SK-N-SH (cell line): Measurements from ENCODE around the gene MAP3K8. TPM values are rescaled to one million over a fixed set of nuclear protein-coding genes. Genes with fewer than 3 reads are reported as not detected.
"Not testable (repeated sequence)": the region's sequence is repeated elsewhere in the genome, so short reads cannot be mapped to it uniquely, and the experiment has no call there.

Source experiments
- CTCF ChIA-PET: fragments of 300-600, 350-600 bp; formaldehyde crosslinking; extraction: SDS; loops from one replicate; lab custom pipeline; 2021; lab: Yijun Ruan, JAX
- POLR2A ChIA-PET: fragments of 350-600 bp; sonication (Branson Sonifier 250); formaldehyde crosslinking; extraction: SDS; loops from one replicate; lab custom pipeline; 2020; ENCODE audit warnings: antibody characterized with exemption, inconsistent platforms; lab: Yijun Ruan, JAX
- DNase-seq: peaks from one replicate; pipeline ENCODE4 v3.0.0; 2012
- H2AFZ ChIP-seq: fragments of 200-600 bp; sonication (generic); 2 replicates; pipeline ENCODE4 v1.8.1; 2016; ENCODE audit warnings: antibody characterized with exemption, mild to moderate bottlenecking, low read depth
- H3F3A ChIP-seq: fragments of 200-600 bp; sonication (generic); replicated peaks from 2 replicates; pipeline ENCODE3; 2016; ENCODE audit warnings: antibody characterized with exemption, mild to moderate bottlenecking; ENCODE audit not compliant: insufficient read depth
- H3K27ac ChIP-seq, 2 experiments: fragments of 200-500 bp in 1 of 2; fragments of 200-600 bp in 1 of 2; sonication (Bioruptor generic) in 1 of 2; sonication (generic), shearing (Covaris generic) in 1 of 2; 2 replicates each; pipeline versions ENCODE4 v1.5.1 to v1.6.1; 2014 to 2016; ENCODE audit warnings: low read depth in 2 of 2, inconsistent platforms in 1 of 2, low read length in 1 of 2, mild to moderate bottlenecking in 1 of 2, mixed read lengths in 1 of 2
- H3K27me3 ChIP-seq: fragments of 200-600 bp; sonication (generic), shearing (Covaris generic); 2 replicates; pipeline ENCODE4 v1.6.1; 2016; ENCODE audit warnings: mixed run types; ENCODE audit not compliant: insufficient read depth
- H3K36me3 ChIP-seq, 2 experiments: fragments of 200-500 bp in 1 of 2; fragments of 200-600 bp in 1 of 2; sonication (Bioruptor generic) in 1 of 2; sonication (generic) in 1 of 2; replicated peaks in 1 of 2; 2 replicates each; pipeline versions ENCODE3 to v1.5.1; 2014 to 2016; ENCODE audit warnings: low read length in 1 of 2, mild to moderate bottlenecking in 1 of 2; ENCODE audit not compliant: insufficient read depth in 2 of 2, control insufficient read depth in 1 of 2
- H3K4me1 ChIP-seq, 2 experiments: fragments of 200-500 bp in 1 of 2; fragments of 200-600 bp in 1 of 2; sonication (Bioruptor generic) in 1 of 2; sonication (generic), shearing (Covaris generic) in 1 of 2; 2 replicates each; pipeline versions ENCODE4 v1.5.1 to v1.6.1; 2014 to 2016; ENCODE audit warnings: low read depth in 1 of 2, low read length in 1 of 2, mixed run types in 1 of 2; ENCODE audit not compliant: insufficient read depth in 2 of 2, control insufficient read depth in 1 of 2
- H3K4me2 ChIP-seq: fragments of 200-600 bp; sonication (generic), shearing (Covaris generic); 2 replicates; pipeline ENCODE4 v1.6.1; 2017; ENCODE audit warnings: mixed run types
- H3K4me3 ChIP-seq, 2 experiments: fragments of 200-500 bp in 1 of 2; fragments of 200-600 bp in 1 of 2; sonication (Bioruptor generic) in 1 of 2; sonication (generic), shearing (Covaris generic) in 1 of 2; 2 replicates each; pipeline versions ENCODE4 v1.5.1 to v1.8.1; 2014 to 2016; ENCODE audit warnings: low read depth in 2 of 2, inconsistent platforms in 1 of 2, low read length in 1 of 2, mild to moderate bottlenecking in 1 of 2, mixed read lengths in 1 of 2, moderate library complexity in 1 of 2
- H3K79me2 ChIP-seq: fragments of 200-600 bp; sonication (generic); 2 replicates; pipeline ENCODE4 v1.8.1; 2017; ENCODE audit warnings: mild to moderate bottlenecking; ENCODE audit not compliant: insufficient read depth
- H3K9ac ChIP-seq: fragments of 200-600 bp; sonication (generic); 2 replicates; pipeline ENCODE4 v1.6.1; 2017; ENCODE audit warnings: mixed run types
- H3K9me2 ChIP-seq: fragments of 200-600 bp; sonication (generic); 2 replicates; pipeline ENCODE4 v1.6.1; 2017; ENCODE audit warnings: mixed run types
- H3K9me3 ChIP-seq: fragments of 200-600 bp; sonication (generic); 2 replicates; pipeline ENCODE4 v1.6.1; 2017; ENCODE audit warnings: mixed run types, mild to moderate bottlenecking, moderate library complexity
- H4K20me1 ChIP-seq: fragments of 200-600 bp; sonication (generic); 2 replicates; pipeline ENCODE4 v1.6.1; 2017; ENCODE audit warnings: mild to moderate bottlenecking, mixed run types; ENCODE audit not compliant: insufficient read depth
- EP300 ChIP-seq, 2 experiments: IDR thresholded peaks; 2 replicates each; pipeline versions ENCODE4 v1.4.0 to v1.6.1; 2012; ENCODE audit warnings: borderline replicate concordance in 1 of 2, low read depth in 1 of 2, low read length in 1 of 2
- NFIC ChIP-seq: IDR thresholded peaks from 2 replicates; pipeline ENCODE4 v1.4.0; 2012; ENCODE audit warnings: borderline replicate concordance
- RXRA ChIP-seq: IDR thresholded peaks from 2 replicates; pipeline ENCODE4 v1.4.0; 2012; ENCODE audit warnings: low read depth, mild to moderate bottlenecking, borderline replicate concordance
- SMC3 ChIP-seq: IDR thresholded peaks from 2 replicates; pipeline ENCODE4 v1.6.1; 2012; ENCODE audit warnings: low read depth, low read length, improper control_type of control experiment
- TCF12 ChIP-seq: IDR thresholded peaks from 2 replicates; pipeline ENCODE4 v1.4.0; 2012
- YY1 ChIP-seq: IDR thresholded peaks from 2 replicates; pipeline ENCODE4 v1.4.0; 2012; ENCODE audit warnings: low read depth, mild to moderate bottlenecking
- WGBS: methylation state at CpG from one replicate; pipeline ENCODE4 v1.1.6; 2017; ENCODE audit warnings: low lambda C conversion rate; 5-methylcytosine and 5-hydroxymethylcytosine counted together
- polyA plus RNA-seq, 3 experiments: library from polyadenylated mRNA; depleted of rRNA; stranded (reverse); fragments of >200 nt; gene quantifications; 2 replicates each; pipeline ENCODE4 v1.2.3, GENCODE V29; 2012
- TF ChIP-seq, protein P1 (sequence below): fragments of 150-350 bp; IDR thresholded peaks from 2 replicates; pipeline ENCODE4 v1.6.1; 2016; ENCODE audit warnings: mild to moderate bottlenecking, low read depth, low read length

Gene MAP3K8
- polyA plus RNA-seq, 1 of the 3 experiments (the other 2 are of a cell fraction), result 3.7 TPM

DNA sequence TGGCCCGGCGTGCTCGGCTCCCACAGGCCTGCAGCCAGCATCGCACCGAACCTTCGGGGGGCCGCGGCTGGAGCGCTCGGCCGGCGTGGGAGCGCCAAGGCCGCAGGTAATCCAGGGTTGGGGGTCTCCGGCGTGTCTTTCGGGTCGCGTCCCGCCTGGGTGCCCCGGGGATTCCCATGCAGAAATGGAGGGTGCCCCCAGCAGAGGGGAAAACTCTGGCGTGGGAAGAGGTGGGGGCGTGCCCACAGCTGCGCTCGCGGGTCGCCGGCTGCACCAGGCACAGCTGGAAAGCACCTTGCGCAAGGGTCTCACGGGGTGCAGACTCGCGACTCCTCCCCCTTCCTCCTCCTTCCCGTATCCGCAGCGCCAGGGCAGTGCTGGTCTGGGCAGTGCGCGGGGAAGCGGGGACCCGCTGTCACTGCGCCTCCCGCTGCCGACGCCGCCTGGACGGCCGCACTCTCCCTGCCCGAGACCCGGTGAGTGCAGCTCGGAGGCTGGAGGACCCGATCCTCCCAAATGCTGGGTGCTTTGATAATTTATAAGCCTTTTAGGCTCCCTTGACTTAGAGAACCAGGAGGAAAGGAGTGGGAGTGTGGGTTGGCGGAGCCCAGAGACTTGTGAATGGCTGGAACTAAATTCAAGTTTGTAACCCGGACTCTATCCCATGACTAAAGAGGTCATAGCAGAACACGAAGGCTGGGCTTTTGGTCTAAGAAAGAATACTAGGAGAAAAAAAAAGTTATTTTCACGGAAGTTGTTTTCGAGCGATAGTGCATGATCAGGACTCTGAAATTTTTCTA is 489 bp downstream of the MAP3K8 start:
- WGBS, result 7% methylated on average over 27 of the region's 56 CpGs

DNA sequence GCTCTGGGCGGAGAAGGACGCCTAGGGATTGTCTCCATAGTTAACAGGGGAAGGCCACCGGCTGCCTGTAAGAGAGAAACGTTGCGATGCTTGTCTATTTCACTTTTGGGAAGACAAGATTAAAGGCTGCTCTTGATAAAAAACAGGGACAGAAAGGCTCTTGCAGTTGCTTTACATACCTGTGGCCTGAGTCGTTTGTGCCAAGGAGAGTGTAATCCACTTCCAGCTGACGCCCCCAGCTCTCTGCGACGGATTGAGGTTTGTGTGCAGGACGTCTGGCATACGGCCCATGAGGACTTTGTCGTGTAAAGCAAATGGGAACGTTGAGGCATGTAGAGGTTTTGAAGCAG is 1.1 kb downstream of the MAP3K8 start:
- H3K27me3 ChIP-seq, result no peaks in the 10 kb centered on the region
- H3K36me3 ChIP-seq, result peaks cover 0 to 9% of the 10 kb centered on the region in 2 experiments
- no peaks in the 10 kb centered on the region for H3K9me3 ChIP-seq
- no peaks in the 10 kb centered on the region for H3K9me2 ChIP-seq
- TF ChIP-seq NFIC (0 out of 2 replicates have a peak, but pooled peaks have one; percentile 31), SMC3 (no peak), RXRA (no peak), EP300 (IDR thresholded peaks at IDR 0.05; ENCODE audit: borderline replicate concordance in 1 of 2, low read depth in 1 of 2, low read length in 1 of 2) (peak in 1 of 2 experiments; percentile 23; a peak in 1 of 4 replicates), TCF12 (peak; percentile 29; the same call in 1 of the 2 replicates)
- DNase-seq, result no peak
- peak overlapping the region; percentile 92 for H3K4me2 ChIP-seq
- H3K27ac ChIP-seq, result peak overlapping the region; percentile 82 to 94; a peak in 3 of 4 replicates
- 35% methylated on average over 13 of the region's 13 CpGs for WGBS
- H3K79me2 ChIP-seq, result peaks cover 24% of the 10 kb centered on the region
- peaks cover 23% of the 10 kb centered on the region for H3F3A ChIP-seq
- H2AFZ ChIP-seq, result peak overlapping the region; percentile 84; the same call in 1 of the 2 replicates
- ChIA-PET POLR2A (no interaction called here), CTCF (interaction anchor here (1.1 kb wide), 1 partner anchor 157 kb away, joined by 3 read pairs; no protein-coding TSS in a partner anchor)
- peak overlapping the region; percentile 84 to 94 for H3K4me3 ChIP-seq
- H3K9ac ChIP-seq, result peak overlapping the region; percentile 98
- no peaks in the 10 kb centered on the region for H4K20me1 ChIP-seq
- peaks cover 22 to 26% of the 10 kb centered on the region in 2 experiments; a peak in 3 of 4 replicates for H3K4me1 ChIP-seq

More for the DNA sequence above, 489 bp downstream of the MAP3K8 start:
- peak; percentile 33; the same call in 1 of the 2 replicates for TF ChIP-seq YY1
- TF ChIP-seq, protein P1, sequence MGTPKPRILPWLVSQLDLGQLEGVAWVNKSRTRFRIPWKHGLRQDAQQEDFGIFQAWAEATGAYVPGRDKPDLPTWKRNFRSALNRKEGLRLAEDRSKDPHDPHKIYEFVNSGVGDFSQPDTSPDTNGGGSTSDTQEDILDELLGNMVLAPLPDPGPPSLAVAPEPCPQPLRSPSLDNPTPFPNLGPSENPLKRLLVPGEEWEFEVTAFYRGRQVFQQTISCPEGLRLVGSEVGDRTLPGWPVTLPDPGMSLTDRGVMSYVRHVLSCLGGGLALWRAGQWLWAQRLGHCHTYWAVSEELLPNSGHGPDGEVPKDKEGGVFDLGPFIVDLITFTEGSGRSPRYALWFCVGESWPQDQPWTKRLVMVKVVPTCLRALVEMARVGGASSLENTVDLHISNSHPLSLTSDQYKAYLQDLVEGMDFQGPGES, result no peak
- TF ChIP-seq, all 33 proteins: peak for 1
- Histone ChIP-seq H3K4me3 (peak overlapping the region; percentile 84 to 94), H3K9me2 (no peaks in the 10 kb centered on the region), H4K20me1 (no peaks in the 10 kb centered on the region), H3K79me2 (peaks cover 23% of the 10 kb centered on the region), H3K4me1 (peaks cover 22 to 26% of the 10 kb centered on the region in 2 experiments; a peak in 3 of 4 replicates), H3F3A (peaks cover 23% of the 10 kb centered on the region), H3K27ac (peak overlapping the region; percentile 82 to 94), H3K27me3 (no peaks in the 10 kb centered on the region), H2AFZ (peak overlapping the region; percentile 84), H3K4me2 (peak overlapping the region; percentile 92), H3K36me3 (peaks cover 0 to 6% of the 10 kb centered on the region in 2 experiments), H3K9ac (peak overlapping the region; percentile 98), H3K9me3 (no peaks in the 10 kb centered on the region)
- DNase-seq, result peak; percentile 81
- CTCF ChIA-PET, result interaction anchor here (0.9 to 1.1 kb wide), 2 partner anchors 10 to 157 kb away, joined by 3 read pairs; no protein-coding TSS in a partner anchor
- POLR2A ChIA-PET, result interaction anchor here (0.6 to 1.0 kb wide), 3 partner anchors 9 to 92 kb away, joined by 3 to 4 read pairs (median 3); no protein-coding TSS in a partner anchor

DNA sequence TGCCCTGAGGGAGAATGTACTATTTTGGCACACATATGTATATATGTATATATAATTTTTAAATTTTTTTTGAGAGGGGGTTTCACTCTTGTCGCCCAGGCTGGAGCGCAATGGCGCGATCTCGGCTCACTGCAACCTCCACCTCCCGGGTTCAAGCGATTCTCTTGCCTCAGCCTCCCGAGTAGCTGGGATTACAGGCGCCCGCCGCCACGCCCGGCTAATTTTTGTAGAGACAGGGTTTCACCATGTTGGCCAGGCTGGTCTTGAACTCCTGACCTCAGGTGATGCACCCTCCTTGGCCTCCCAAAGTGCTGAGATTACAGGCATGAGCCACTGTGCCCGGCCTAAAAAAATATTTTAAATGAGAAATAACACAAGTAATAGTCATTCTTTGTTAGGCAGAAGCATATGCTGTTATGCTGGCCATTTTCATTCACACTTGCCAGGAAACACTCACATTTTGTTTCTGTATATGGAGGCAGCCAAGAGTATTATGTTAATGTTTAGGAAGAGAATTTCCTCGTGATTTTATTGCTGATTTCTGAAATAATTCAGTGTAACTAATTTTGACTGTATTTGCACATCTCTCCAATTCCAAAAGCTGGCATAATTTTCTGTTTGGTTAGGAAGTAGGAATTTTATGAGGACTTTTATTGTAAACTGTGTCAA is 1.6 kb downstream of the MAP3K8 start:
- H3K4me1 ChIP-seq, result peaks cover 22 to 26% of the 10 kb centered on the region in 2 experiments; a peak in 3 of 4 replicates
- H3K27me3 ChIP-seq, H4K20me1 ChIP-seq, H2AFZ ChIP-seq, DNase-seq, H3K9me2 ChIP-seq, H3K9me3 ChIP-seq, POLR2A ChIA-PET: not testable (repeated sequence)
- peaks cover 29% of the 10 kb centered on the region for H3K79me2 ChIP-seq
- peak overlapping the region; percentile 55; the same call in 1 of the 2 replicates for H3K9ac ChIP-seq
- peak overlapping the region; percentile 84 to 94; a peak in 2 of 4 replicates for H3K4me3 ChIP-seq
- 81% methylated on average over 15 of the region's 15 CpGs for WGBS
- H3K36me3 ChIP-seq, result peaks cover 4 to 12% of the 10 kb centered on the region in 2 experiments
- peak overlapping the region in 1 of 2 experiments; percentile 64; a peak in 2 of 4 replicates for H3K27ac ChIP-seq
- H3K4me2 ChIP-seq, result peak overlapping the region; percentile 92
- CTCF ChIA-PET, result interaction anchor here (2.1 kb wide), 1 partner anchor 22 kb away, joined by 6 read pairs; no protein-coding TSS in a partner anchor
- peaks cover 23% of the 10 kb centered on the region for H3F3A ChIP-seq
